ENCODE measurements around the gene PPFIA2. TPM values are rescaled to one million over a fixed set of nuclear protein-coding genes. Genes with fewer than 3 reads are reported as not detected.

The PPFIA2 gene
- total RNA-seq, 1 donor from 2014 or later, result 8.3 TPM

GRCh38 chr12:81626406-81626805 lies 132.7 kb downstream of the PPFIA2 start:
- no peaks in the 10 kb centered on the region for H3K9me3 Mint-ChIP-seq
- no peak overlapping the region for H3K27ac Mint-ChIP-seq (ENCODE audit: unreplicated experiment)
- H3K27me3 Mint-ChIP-seq (ENCODE audit: low read depth), result peaks cover 13% of the 10 kb centered on the region

GRCh38 chr12:81617915-81618314 lies 141.2 kb downstream of the PPFIA2 start:
- peaks cover 6% of the 10 kb centered on the region for H3K4me1 Mint-ChIP-seq
- DNase-seq (ENCODE audit: low read depth, low spot score), result no peak
- H3K27ac Mint-ChIP-seq (ENCODE audit: unreplicated experiment), result no peak overlapping the region
- TF ChIP-seq CTCF (conservative IDR thresholded peaks at IDR 0.05), result no peak
- H3K9me3 Mint-ChIP-seq, result no peaks in the 10 kb centered on the region
- H3K27me3 Mint-ChIP-seq (ENCODE audit: low read depth), result peaks cover 17% of the 10 kb centered on the region
- H3K36me3 Mint-ChIP-seq (ENCODE audit: low read depth), result no peaks in the 10 kb centered on the region
- no peak overlapping the region for H3K4me3 Mint-ChIP-seq

More at GRCh38 chr12:81626406-81626805, 132.7 kb downstream of the PPFIA2 start:
- H3K4me1 Mint-ChIP-seq, result no peaks in the 10 kb centered on the region
- no peak for TF ChIP-seq CTCF (conservative IDR thresholded peaks at IDR 0.05)
- H3K4me3 Mint-ChIP-seq, result no peak overlapping the region
- H3K36me3 Mint-ChIP-seq (ENCODE audit: low read depth), result no peaks in the 10 kb centered on the region
- no peak for DNase-seq (ENCODE audit: low read depth, low spot score)

- TF ChIP-seq CTCF (conservative IDR thresholded peaks at IDR 0.05), result no peak
- H3K4me3 Mint-ChIP-seq, result no peak overlapping the region
- no peaks in the 10 kb centered on the region for H3K36me3 Mint-ChIP-seq (ENCODE audit: low read depth)
- peaks cover 4% of the 10 kb centered on the region for H3K27me3 Mint-ChIP-seq (ENCODE audit: low read depth)
- H3K9me3 Mint-ChIP-seq, result no peaks in the 10 kb centered on the region
- DNase-seq (ENCODE audit: low read depth, low spot score), result no peak
- H3K27ac Mint-ChIP-seq (ENCODE audit: unreplicated experiment), result no peak overlapping the region
- peaks cover 6% of the 10 kb centered on the region for H3K4me1 Mint-ChIP-seq
Observed at GRCh38 chr12:81615026-81615588, 144.0 kb downstream of the PPFIA2 start.

- Mint-ChIP-seq H3K4me3 (no peak overlapping the region), H3K4me1 (no peaks in the 10 kb centered on the region), H3K36me3 (ENCODE audit: low read depth) (no peaks in the 10 kb centered on the region), H3K9me3 (no peaks in the 10 kb centered on the region), H3K27me3 (ENCODE audit: low read depth) (peaks cover 24% of the 10 kb centered on the region), H3K27ac (ENCODE audit: unreplicated experiment) (no peak overlapping the region)
- DNase-seq (ENCODE audit: low read depth, low spot score), result no peak
- TF ChIP-seq CTCF (conservative IDR thresholded peaks at IDR 0.05), result peak; percentile 47
Observed at GRCh38 chr12:81610955-81611889, 147.9 kb downstream of the PPFIA2 start.

GRCh38 chr12:81597928-81598604 lies 161.1 kb downstream of the PPFIA2 start:
- DNase-seq (ENCODE audit: low read depth, low spot score), result no peak
- Mint-ChIP-seq H3K36me3 (ENCODE audit: low read depth) (no peaks in the 10 kb centered on the region), H3K9me3 (no peaks in the 10 kb centered on the region), H3K27me3 (ENCODE audit: low read depth) (peaks cover 26% of the 10 kb centered on the region), H3K4me3 (no peak overlapping the region), H3K4me1 (no peaks in the 10 kb centered on the region), H3K27ac (ENCODE audit: unreplicated experiment) (no peak overlapping the region)
- TF ChIP-seq CTCF (conservative IDR thresholded peaks at IDR 0.05), result no peak
